KMS-11 (cell line): Measurements from ENCODE around the gene ZBTB33.

Source experiments
- H2AFZ ChIP-seq: fragments of 200-600 bp; sonication (generic); 2 replicates; pipeline ENCODE4 v1.6.1; 2016; ENCODE audit warnings: antibody characterized with exemption, mixed run types, low read depth
- H3K27ac ChIP-seq: fragments of 200-600 bp; sonication (generic); 2 replicates; pipeline ENCODE4 v1.6.1; 2016; ENCODE audit warnings: mild to moderate bottlenecking, mixed run types
- H3K27me3 ChIP-seq: fragments of 200-600 bp; sonication (generic); 2 replicates; pipeline ENCODE4 v1.6.1; 2017; ENCODE audit warnings: mild to moderate bottlenecking, low read depth, mixed run types, moderate library complexity; ENCODE audit not compliant: insufficient read depth
- H3K36me3 ChIP-seq: fragments of 200-600 bp; sonication (generic); 2 replicates; pipeline ENCODE4 v1.6.1; 2017; ENCODE audit warnings: mild to moderate bottlenecking, mixed run types; ENCODE audit not compliant: insufficient read depth
- H3K4me1 ChIP-seq: fragments of 200-600 bp; sonication (generic); 2 replicates; pipeline ENCODE4 v1.6.1; 2016; ENCODE audit warnings: mild to moderate bottlenecking, low read depth, mixed run types; ENCODE audit not compliant: poor library complexity, severe bottlenecking
- H3K4me2 ChIP-seq: fragments of 200-600 bp; sonication (generic); 2 replicates; pipeline ENCODE4 v1.7.0; 2016; ENCODE audit warnings: mild to moderate bottlenecking, mixed run types
- H3K4me3 ChIP-seq: fragments of 200-600 bp; sonication (generic); IDR thresholded peaks from 2 replicates; pipeline ENCODE4 v1.6.1; 2017; ENCODE audit warnings: low read depth, low read length, mixed read lengths; ENCODE audit not compliant: insufficient read depth
- H3K79me2 ChIP-seq: fragments of 200-600 bp; sonication (generic); 2 replicates; pipeline ENCODE4 v1.6.1; 2016; ENCODE audit warnings: low read depth, mixed run types; ENCODE audit not compliant: insufficient read depth
- H3K9ac ChIP-seq: fragments of 200-600 bp; sonication (generic); 2 replicates; pipeline ENCODE4 v1.6.1; 2016; ENCODE audit warnings: mild to moderate bottlenecking, mixed run types
- H4K20me1 ChIP-seq: fragments of 200-600 bp; sonication (generic); 2 replicates; pipeline ENCODE4 v1.6.1; 2016; ENCODE audit warnings: mild to moderate bottlenecking, mixed run types; ENCODE audit not compliant: insufficient read depth
- CTCF ChIP-seq: fragments of 200-600 bp; sonication (generic); conservative IDR thresholded peaks from 2 replicates; pipeline ENCODE4 v1.6.1; 2017; ENCODE audit warnings: low read depth, mild to moderate bottlenecking, antibody characterized with exemption, low read length, moderate library complexity, mixed read lengths

The ZBTB33 gene

GRCh38 chrX:120207009-120207605 is 43.5 kb upstream of the ZBTB33 start:
- no peaks in the 10 kb centered on the region for H3K36me3 ChIP-seq
- no peak overlapping the region for H3K4me2 ChIP-seq
- no peak overlapping the region for H2AFZ ChIP-seq
- no peak overlapping the region for H3K4me3 ChIP-seq
- TF ChIP-seq CTCF, result no peak
- H3K27ac ChIP-seq, result no peak overlapping the region
- no peaks in the 10 kb centered on the region for H3K79me2 ChIP-seq
- H3K9ac ChIP-seq, result no peak overlapping the region
- H3K27me3 ChIP-seq, result no peaks in the 10 kb centered on the region
- no peaks in the 10 kb centered on the region for H3K4me1 ChIP-seq
- no peaks in the 10 kb centered on the region for H4K20me1 ChIP-seq

GRCh38 chrX:120213438-120214265 is 37.0 kb upstream of the ZBTB33 start:
- no peak overlapping the region for H2AFZ ChIP-seq
- H3K4me1 ChIP-seq, result no peaks in the 10 kb centered on the region
- no peak overlapping the region for H3K9ac ChIP-seq
- no peaks in the 10 kb centered on the region for H4K20me1 ChIP-seq
- no peak overlapping the region for H3K4me2 ChIP-seq
- H3K4me3 ChIP-seq, result no peak overlapping the region
- peak; percentile 80 for TF ChIP-seq CTCF
- no peaks in the 10 kb centered on the region for H3K27me3 ChIP-seq
- no peak overlapping the region for H3K27ac ChIP-seq
- H3K79me2 ChIP-seq, result no peaks in the 10 kb centered on the region
- no peaks in the 10 kb centered on the region for H3K36me3 ChIP-seq

GRCh38 chrX:120223374-120223773 is 27.2 kb upstream of the ZBTB33 start:
- Histone ChIP-seq H3K36me3 (no peaks in the 10 kb centered on the region), H3K9ac (no peak overlapping the region), H3K4me3 (no peak overlapping the region), H3K27me3 (no peaks in the 10 kb centered on the region), H4K20me1 (no peaks in the 10 kb centered on the region), H2AFZ (no peak overlapping the region), H3K27ac (no peak overlapping the region), H3K79me2 (no peaks in the 10 kb centered on the region), H3K4me1 (no peaks in the 10 kb centered on the region), H3K4me2 (no peak overlapping the region)
- no peak for TF ChIP-seq CTCF

- H4K20me1 ChIP-seq, result no peaks in the 10 kb centered on the region
- no peaks in the 10 kb centered on the region for H3K79me2 ChIP-seq
- no peaks in the 10 kb centered on the region for H3K27me3 ChIP-seq
- H3K9ac ChIP-seq, result no peak overlapping the region
- no peak overlapping the region for H2AFZ ChIP-seq
- no peak for TF ChIP-seq CTCF
- no peak overlapping the region for H3K4me2 ChIP-seq
- no peaks in the 10 kb centered on the region for H3K36me3 ChIP-seq
- no peak overlapping the region for H3K27ac ChIP-seq
- H3K4me1 ChIP-seq, result no peaks in the 10 kb centered on the region
- no peak overlapping the region for H3K4me3 ChIP-seq
Measured at GRCh38 chrX:120224388-120224787, 26.2 kb upstream of the ZBTB33 start.
